ENCODE results near the gene HS6ST3. TPM values are rescaled to one million over a fixed set of nuclear protein-coding genes. Genes with fewer than 3 reads are reported as not detected.
"Not testable (repeated sequence)": the region's sequence is repeated elsewhere in the genome, so short reads cannot be mapped to it uniquely, and the experiment has no call there.

The HS6ST3 gene
- not detected for total RNA-seq

DNA sequence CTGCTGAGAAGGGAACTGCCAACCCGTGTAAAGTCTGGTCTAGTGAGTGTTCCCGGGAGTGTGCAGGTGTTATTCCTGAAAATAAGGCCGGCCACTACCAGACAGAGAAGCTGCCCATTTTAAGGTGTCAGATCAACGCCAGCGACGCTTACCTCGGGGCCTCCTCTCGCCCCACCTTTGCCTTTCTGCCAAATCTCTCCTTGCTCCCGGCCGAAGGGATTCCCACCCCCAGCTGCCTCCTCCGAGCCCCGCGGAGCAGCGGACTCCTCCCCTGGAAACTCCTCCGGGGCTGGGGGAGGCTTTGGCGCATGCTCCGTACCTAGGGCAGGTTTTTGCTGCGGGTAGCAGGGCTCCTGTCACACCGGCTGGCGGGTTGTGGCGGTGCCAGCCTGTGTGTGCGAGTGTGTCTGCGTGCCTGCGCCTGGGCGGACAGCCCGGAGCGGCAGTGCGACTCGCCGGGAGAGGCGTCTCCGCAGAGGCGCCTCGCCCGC is at the start of gene HS6ST3:
Gene HS6ST3 (plus strand): TSS at position 359 of the 491 bp plus-strand sequence.
- Mint-ChIP-seq H3K27me3 (ENCODE audit: low read depth) (peaks cover 46% of the 10 kb centered on the region), H3K4me3 (no peak within 1 kb of the TSS), H3K36me3 (ENCODE audit: low read depth) (no peaks in the 10 kb centered on the region), H3K9me3 (ENCODE audit: insufficient read depth) (no peaks in the 10 kb centered on the region), H3K4me1 (ENCODE audit: low read depth) (peaks cover 1% of the 10 kb centered on the region), H3K27ac (no peak within 1 kb of the TSS)
- ATAC-seq (peak; percentile 49), DNase-seq (no peak)
- ChIA-PET POLR2A (no interaction called here), CTCF (no interaction called here)

- no peak overlapping the region for H3K27ac Mint-ChIP-seq
- ChIA-PET POLR2A (no interaction called here), CTCF (no interaction called here)
- H3K4me1 Mint-ChIP-seq (ENCODE audit: low read depth), result no peaks in the 10 kb centered on the region
- DNase-seq, result no peak
- H3K27me3 Mint-ChIP-seq (ENCODE audit: low read depth), result no peaks in the 10 kb centered on the region
- ATAC-seq, result no peak
- no peaks in the 10 kb centered on the region for H3K36me3 Mint-ChIP-seq (ENCODE audit: low read depth)
- H3K9me3 Mint-ChIP-seq (ENCODE audit: insufficient read depth), result peaks cover 5% of the 10 kb centered on the region
- no peak overlapping the region for H3K4me3 Mint-ChIP-seq
These were observed 48.4 kb upstream of the HS6ST3 start for GRCh38 chr13:96041326-96042110.

DNA sequence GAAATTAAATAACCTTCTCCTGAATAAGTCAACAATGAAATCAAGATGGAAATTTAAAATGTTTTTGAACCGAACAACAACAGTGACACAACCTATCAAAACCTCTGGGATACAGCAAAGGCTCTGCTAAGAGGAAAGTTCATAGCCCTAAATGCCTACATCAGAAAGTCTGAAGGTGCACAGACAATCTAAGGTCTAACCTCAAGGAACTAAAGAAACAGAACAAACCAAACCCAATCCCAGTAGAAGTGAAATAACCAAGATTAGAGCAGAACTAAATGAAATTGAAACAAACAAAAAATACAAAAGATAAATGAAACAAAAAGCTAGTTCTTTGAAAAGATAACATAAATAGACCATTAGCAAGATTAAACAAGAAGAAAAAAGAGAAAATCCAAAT is 45.7 kb upstream of the HS6ST3 start:
- H3K36me3 Mint-ChIP-seq (ENCODE audit: low read depth), result no peaks in the 10 kb centered on the region
- ATAC-seq, result no peak
- peaks cover 5% of the 10 kb centered on the region for H3K9me3 Mint-ChIP-seq (ENCODE audit: insufficient read depth)

DNA sequence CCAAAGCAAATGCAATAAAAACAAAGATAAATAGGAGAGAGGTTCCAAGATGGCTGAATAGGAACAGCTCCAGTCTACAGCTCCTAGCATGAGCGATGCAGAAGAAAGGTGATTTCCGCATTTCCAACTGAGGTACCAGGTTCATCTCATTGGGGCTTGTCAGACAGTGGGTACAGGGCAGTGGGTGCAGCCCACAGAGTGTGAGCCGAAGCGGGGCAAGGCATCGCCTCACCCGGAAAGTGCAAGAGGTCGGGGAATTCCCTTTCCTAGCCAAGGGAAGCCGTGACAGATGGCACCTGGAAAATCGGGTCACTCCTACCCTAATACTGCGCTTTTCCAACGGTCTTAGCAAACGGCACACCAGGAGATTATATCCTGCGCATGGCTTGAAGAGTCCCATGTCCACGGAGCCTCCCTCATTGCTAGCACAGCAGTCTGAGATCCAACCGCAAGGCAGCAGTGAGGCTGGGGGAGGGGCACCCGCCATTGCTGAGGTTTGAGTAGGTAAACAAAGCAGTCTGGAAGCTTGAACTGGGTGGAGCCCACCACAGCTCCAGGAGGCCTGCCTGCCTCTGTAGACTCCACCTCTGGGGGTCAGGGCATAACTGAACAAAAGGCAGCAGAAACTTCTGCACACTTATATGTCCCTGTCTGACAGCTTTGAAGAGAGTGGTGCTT is 43.3 kb upstream of the HS6ST3 start:
- H3K27me3 Mint-ChIP-seq (ENCODE audit: low read depth); H3K36me3 Mint-ChIP-seq (ENCODE audit: low read depth); ATAC-seq; POLR2A ChIA-PET; H3K4me1 Mint-ChIP-seq (ENCODE audit: low read depth); H3K9me3 Mint-ChIP-seq (ENCODE audit: insufficient read depth); CTCF ChIA-PET; H3K27ac Mint-ChIP-seq; DNase-seq; H3K4me3 Mint-ChIP-seq: not testable (repeated sequence)

More for the DNA sequence above, 45.7 kb upstream of the HS6ST3 start:
- ChIA-PET CTCF (no interaction called here), POLR2A (no interaction called here)
- Mint-ChIP-seq H3K4me3 (no peak overlapping the region), H3K27ac (no peak overlapping the region), H3K27me3 (ENCODE audit: low read depth) (no peaks in the 10 kb centered on the region), H3K4me1 (ENCODE audit: low read depth) (no peaks in the 10 kb centered on the region)
- no peak for DNase-seq

- H3K4me1 Mint-ChIP-seq (ENCODE audit: low read depth); H3K9me3 Mint-ChIP-seq (ENCODE audit: insufficient read depth); H3K4me3 Mint-ChIP-seq; H3K27ac Mint-ChIP-seq; POLR2A ChIA-PET; ATAC-seq; CTCF ChIA-PET; DNase-seq; H3K36me3 Mint-ChIP-seq (ENCODE audit: low read depth): not testable (repeated sequence)
- H3K27me3 Mint-ChIP-seq (ENCODE audit: low read depth), result peaks cover 19% of the 10 kb centered on the region
These were observed 39.0 kb upstream of the HS6ST3 start for GRCh38 chr13:96050955-96051354.

DNA sequence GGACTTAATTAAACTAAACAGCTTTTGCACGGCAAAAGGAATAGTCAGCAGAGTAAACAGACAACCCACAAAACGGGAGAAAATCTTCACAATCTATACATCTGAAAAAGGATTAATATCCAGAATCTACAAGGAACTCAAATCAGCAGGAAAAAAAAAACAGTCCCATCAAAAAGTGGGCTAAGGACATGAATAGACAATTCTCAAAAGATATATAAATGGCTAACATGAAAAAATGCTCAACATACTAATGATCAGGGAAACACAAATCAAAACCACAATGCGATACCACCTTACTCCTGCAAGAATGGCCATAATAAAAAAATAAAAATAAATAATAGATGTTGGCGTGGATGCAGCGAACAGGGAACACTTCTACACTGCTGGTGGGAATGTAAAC is 38.4 kb upstream of the HS6ST3 start:
- POLR2A ChIA-PET; H3K4me1 Mint-ChIP-seq (ENCODE audit: low read depth); DNase-seq; ATAC-seq; H3K36me3 Mint-ChIP-seq (ENCODE audit: low read depth); H3K4me3 Mint-ChIP-seq; H3K27ac Mint-ChIP-seq; CTCF ChIA-PET; H3K9me3 Mint-ChIP-seq (ENCODE audit: insufficient read depth): not testable (repeated sequence)
- H3K27me3 Mint-ChIP-seq (ENCODE audit: low read depth), result peaks cover 19% of the 10 kb centered on the region

DNA sequence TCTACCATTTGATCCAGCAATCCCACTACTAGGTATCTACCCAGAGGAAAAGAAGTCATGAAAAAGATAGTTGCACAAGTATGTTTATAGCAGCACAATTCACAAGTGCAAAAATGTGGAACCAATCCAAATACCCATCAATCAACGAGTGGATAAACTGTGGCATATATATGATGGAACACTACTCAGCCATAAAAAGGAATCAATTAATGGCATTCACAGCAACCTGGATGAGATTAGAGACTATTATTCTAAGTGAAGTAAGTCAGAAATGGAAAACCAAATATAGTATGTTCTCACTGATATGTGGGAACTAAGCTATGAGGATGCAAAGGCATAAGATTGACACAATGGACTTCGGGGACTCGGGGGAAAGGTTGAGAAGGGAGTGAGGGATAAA is 38.0 kb upstream of the HS6ST3 start:
- H3K36me3 Mint-ChIP-seq (ENCODE audit: low read depth); DNase-seq; H3K4me1 Mint-ChIP-seq (ENCODE audit: low read depth); CTCF ChIA-PET; H3K27ac Mint-ChIP-seq; H3K9me3 Mint-ChIP-seq (ENCODE audit: insufficient read depth); ATAC-seq; POLR2A ChIA-PET; H3K4me3 Mint-ChIP-seq: not testable (repeated sequence)
- H3K27me3 Mint-ChIP-seq (ENCODE audit: low read depth), result peaks cover 19% of the 10 kb centered on the region

GRCh38 chr13:96052656-96053002 is 37.3 kb upstream of the HS6ST3 start:
- ATAC-seq (no peak), DNase-seq (no peak)
- ChIA-PET POLR2A (no interaction called here), CTCF (no interaction called here)
- Mint-ChIP-seq H3K9me3 (ENCODE audit: insufficient read depth) (no peaks in the 10 kb centered on the region), H3K4me3 (no peak overlapping the region), H3K4me1 (ENCODE audit: low read depth) (peaks cover 4% of the 10 kb centered on the region), H3K36me3 (ENCODE audit: low read depth) (peaks cover 2% of the 10 kb centered on the region), H3K27ac (no peak overlapping the region), H3K27me3 (ENCODE audit: low read depth) (peaks cover 19% of the 10 kb centered on the region)

DNA sequence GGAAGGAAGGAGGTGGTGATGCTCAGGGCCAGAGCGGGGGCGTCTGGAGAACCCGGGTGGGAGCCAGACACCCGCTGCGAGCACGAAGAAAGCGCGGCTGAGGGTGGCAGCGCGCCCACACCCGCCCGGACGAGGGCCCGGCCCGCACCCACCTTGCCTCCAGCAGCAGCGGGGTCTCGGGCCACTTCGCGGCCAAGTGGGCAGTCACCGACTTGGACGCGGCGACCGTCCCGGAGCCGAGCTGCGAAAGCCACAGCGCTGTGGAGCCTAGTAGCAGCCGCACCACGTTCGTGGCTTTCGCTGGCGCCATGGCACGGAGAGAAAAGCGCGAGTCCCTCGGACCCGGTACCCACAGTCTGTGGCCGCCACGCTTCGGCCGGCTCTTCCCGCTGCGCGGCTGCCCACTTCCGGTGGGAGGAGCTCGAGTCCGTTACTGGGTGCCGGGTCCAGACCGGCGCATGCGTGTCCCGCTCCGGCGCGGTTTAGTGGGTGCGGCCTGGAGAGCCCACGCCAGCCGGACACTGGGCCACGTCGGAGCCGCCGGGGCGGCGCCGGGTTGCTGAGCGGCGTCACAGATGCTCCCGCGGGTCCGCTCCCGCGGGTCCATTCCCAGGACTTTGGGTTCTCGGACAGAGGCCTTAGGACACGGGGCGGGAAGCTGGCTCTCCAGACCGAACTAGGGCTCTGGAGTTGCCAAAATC is 36.8 kb upstream of the HS6ST3 start, which contains the start of gene UGGT2:
Gene UGGT2 (minus strand): TSS at position 399 of the 701 bp plus-strand sequence. CDS start 89 bp downstream, at position 310.
- H3K4me3 Mint-ChIP-seq, result no peak within 1 kb of the TSS
- ATAC-seq, result no peak
- ChIA-PET POLR2A (no interaction called here), CTCF (no interaction called here)
- H3K36me3 Mint-ChIP-seq (ENCODE audit: low read depth), result peaks cover 2% of the 10 kb centered on the region
- peaks cover 4% of the 10 kb centered on the region for H3K4me1 Mint-ChIP-seq (ENCODE audit: low read depth)
- no peak for DNase-seq
- H3K27ac Mint-ChIP-seq, result no peak within 1 kb of the TSS
- peaks cover 19% of the 10 kb centered on the region for H3K27me3 Mint-ChIP-seq (ENCODE audit: low read depth)
- H3K9me3 Mint-ChIP-seq (ENCODE audit: insufficient read depth), result no peaks in the 10 kb centered on the region

DNA sequence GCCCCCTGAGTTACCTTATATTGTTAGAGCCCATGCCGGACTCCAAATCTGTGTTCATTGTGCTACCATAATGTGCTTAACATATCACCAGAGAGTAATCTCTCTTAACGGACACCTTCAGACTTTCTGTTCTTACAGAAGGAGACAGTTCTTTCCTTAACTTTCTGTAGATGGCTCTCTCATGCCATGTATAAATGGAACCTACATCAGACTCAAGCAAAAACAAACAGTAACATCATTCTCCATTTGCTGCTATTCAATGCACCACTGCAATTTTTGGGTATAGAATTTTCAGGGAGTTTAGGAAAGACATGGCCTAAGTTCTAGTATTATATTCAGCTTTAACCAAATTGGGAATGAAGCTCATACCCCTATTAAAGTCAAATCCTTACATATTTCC is 24.1 kb upstream of the HS6ST3 start:
- no peaks in the 10 kb centered on the region for H3K36me3 Mint-ChIP-seq (ENCODE audit: low read depth)
- H3K27ac Mint-ChIP-seq, result no peak overlapping the region
- H3K9me3 Mint-ChIP-seq (ENCODE audit: insufficient read depth), result no peaks in the 10 kb centered on the region
- no peaks in the 10 kb centered on the region for H3K4me1 Mint-ChIP-seq (ENCODE audit: low read depth)
- H3K4me3 Mint-ChIP-seq, result no peak overlapping the region
- H3K27me3 Mint-ChIP-seq (ENCODE audit: low read depth), result no peaks in the 10 kb centered on the region
- ChIA-PET POLR2A (no interaction called here), CTCF (no interaction called here)
- ATAC-seq (no peak), DNase-seq (no peak)

- no peak overlapping the region for H3K4me3 Mint-ChIP-seq
- CTCF ChIA-PET, result no interaction called here
- no peak for DNase-seq
- no peaks in the 10 kb centered on the region for H3K36me3 Mint-ChIP-seq (ENCODE audit: low read depth)
- no peaks in the 10 kb centered on the region for H3K4me1 Mint-ChIP-seq (ENCODE audit: low read depth)
- no peak for ATAC-seq
- H3K27ac Mint-ChIP-seq, result no peak overlapping the region
- POLR2A ChIA-PET, result no interaction called here
- no peaks in the 10 kb centered on the region for H3K27me3 Mint-ChIP-seq (ENCODE audit: low read depth)
- no peaks in the 10 kb centered on the region for H3K9me3 Mint-ChIP-seq (ENCODE audit: insufficient read depth)
These were observed 21.2 kb upstream of the HS6ST3 start for GRCh38 chr13:96068729-96069128.

- no peak overlapping the region for H3K4me3 Mint-ChIP-seq
- H3K27me3 Mint-ChIP-seq (ENCODE audit: low read depth), result no peaks in the 10 kb centered on the region
- H3K9me3 Mint-ChIP-seq (ENCODE audit: insufficient read depth), result no peaks in the 10 kb centered on the region
- H3K36me3 Mint-ChIP-seq (ENCODE audit: low read depth), result no peaks in the 10 kb centered on the region
- no peak overlapping the region for H3K27ac Mint-ChIP-seq
- ATAC-seq, result no peak
- DNase-seq, result no peak
- no peaks in the 10 kb centered on the region for H3K4me1 Mint-ChIP-seq (ENCODE audit: low read depth)
- ChIA-PET POLR2A (no interaction called here), CTCF (no interaction called here)
These were observed 18.4 kb upstream of the HS6ST3 start for GRCh38 chr13:96071504-96071903.

Data from activated CD8-positive, alpha-beta T cell treated with anti-CD3 and anti-CD28 coated beads, Interleukin-2, amount 10 ng/mL, durations not matched to agents 7 days and 5 days (primary cell).